Endothelial cell of umbilical vein (primary cell): ENCODE results near the gene TADA1. TPM values are rescaled to one million over a fixed set of nuclear protein-coding genes. Genes with fewer than 3 reads are reported as not detected.

Experiments
- BruUV-seq: library from RNA; stranded (reverse); fragments of 400-500 nt; replicated peaks from 2 replicates; lab custom pipeline; 2021; lab: Mats Ljungman, UMichigan
- CTCF ChIA-PET: fragments of 300-600, 350-600 bp; sonication (Branson Sonifier 250); formaldehyde crosslinking; loops from one replicate; lab custom pipeline; 2021; ENCODE audit warnings: antibody characterized with exemption, inconsistent platforms; lab: Charles Lee
- POLR2A ChIA-PET: fragments of 300-600, 350-600 bp; sonication (Branson Sonifier 250); formaldehyde crosslinking; loops from one replicate; lab custom pipeline; 2021; ENCODE audit warnings: antibody characterized with exemption, inconsistent platforms; lab: Charles Lee
- DNase-seq: peaks from one replicate; pipeline ENCODE4 v3.0.0-alpha.2; 2011; ENCODE audit warnings: low read depth, low spot score
- FAIRE-seq: peaks from 2 replicates; lab custom pipeline; 2011; peaks lifted over from hg19 to GRCh38; lab: Jason Lieb, UNC
- H2AFZ ChIP-seq: 2 replicates; pipeline ENCODE4 v1.6.0; 2012; ENCODE audit warnings: low read depth, low read length, control low read depth, inconsistent platforms
- H3K27ac ChIP-seq: 2 replicates; pipeline ENCODE4 v1.5.1; 2011; ENCODE audit warnings: low read depth, mild to moderate bottlenecking, control low read depth, low read length, moderate library complexity; ENCODE audit not compliant: insufficient read depth
- H3K27me3 ChIP-seq, 2 experiments: 2 replicates each; pipeline versions ENCODE4 v1.6.0 to v1.6.1; 2011; ENCODE audit warnings: low read length in 2 of 2, mixed read lengths in 1 of 2; ENCODE audit not compliant: control insufficient read depth in 2 of 2, insufficient read depth in 2 of 2
- H3K36me3 ChIP-seq, 2 experiments: 2 replicates in 1 of 2; 3 replicates in 1 of 2; pipeline ENCODE4 v1.5.1; 2011; ENCODE audit warnings: low read length in 2 of 2, mild to moderate bottlenecking in 1 of 2, moderate library complexity in 1 of 2; ENCODE audit not compliant: control insufficient read depth in 2 of 2, insufficient read depth in 2 of 2; ENCODE audit errors: extremely low read depth in 1 of 2
- H3K4me1 ChIP-seq: 3 replicates; pipeline ENCODE4 v1.5.1; 2011; ENCODE audit warnings: mild to moderate bottlenecking, low read length; ENCODE audit not compliant: control insufficient read depth, insufficient read depth; ENCODE audit errors: extremely low read depth
- H3K4me2 ChIP-seq: 2 replicates; pipeline ENCODE4 v1.6.1; 2011; ENCODE audit warnings: low read length, control low read depth, mixed read lengths; ENCODE audit not compliant: insufficient read depth
- H3K4me3 ChIP-seq, 3 experiments: fragments of 200-600 bp in 1 of 3; sonication (generic), shearing (Covaris generic) in 1 of 3; replicated peaks in 1 of 3; 2 replicates each; pipeline ENCODE4 v1.5.1; 2011 to 2016; ENCODE audit warnings: control low read depth in 3 of 3, low read length in 3 of 3, mild to moderate bottlenecking in 2 of 3, inconsistent platforms in 1 of 3, low read depth in 1 of 3, moderate library complexity in 1 of 3; ENCODE audit not compliant: insufficient read depth in 1 of 3
- H3K79me2 ChIP-seq: 2 replicates; pipeline ENCODE4 v1.6.0; 2012; ENCODE audit warnings: low read length, inconsistent platforms; ENCODE audit not compliant: control insufficient read depth, insufficient read depth
- H3K9ac ChIP-seq: replicated peaks from 2 replicates; pipeline ENCODE3; 2011; ENCODE audit warnings: low read length, control low read depth; ENCODE audit not compliant: insufficient read depth; ENCODE audit errors: extremely low read depth
- H3K9me1 ChIP-seq: replicated peaks from 3 replicates; pipeline ENCODE4 v1.6.0; 2011; ENCODE audit warnings: mild to moderate bottlenecking, low read length; ENCODE audit not compliant: control insufficient read depth, insufficient read depth; ENCODE audit errors: extremely low read depth
- H3K9me3 ChIP-seq: replicated peaks from 2 replicates; pipeline ENCODE4 v1.5.1; 2012; ENCODE audit warnings: low read length, inconsistent platforms; ENCODE audit not compliant: control insufficient read depth, insufficient read depth
- H4K20me1 ChIP-seq: replicated peaks from 2 replicates; pipeline ENCODE3; 2011; ENCODE audit warnings: mild to moderate bottlenecking, low read length; ENCODE audit not compliant: control insufficient read depth, insufficient read depth; ENCODE audit errors: extremely low read depth
- EZH2 ChIP-seq: IDR thresholded peaks from 2 replicates; pipeline ENCODE4 v1.6.1; 2012; ENCODE audit warnings: borderline replicate concordance, low read depth, mild to moderate bottlenecking, moderate library complexity, low read length, inconsistent platforms; ENCODE audit not compliant: severe bottlenecking
- JUN ChIP-seq: IDR thresholded peaks from 2 replicates; pipeline ENCODE4 v1.6.1; 2011; ENCODE audit warnings: borderline replicate concordance, low read depth; ENCODE audit not compliant: insufficient read length, insufficient read depth
- POLR2A ChIP-seq: IDR thresholded peaks from 2 replicates; pipeline ENCODE4 v1.6.1; 2012; ENCODE audit warnings: low read depth, mild to moderate bottlenecking, control low read depth, low read length
- dilution Hi-C: fragments of 300-500 bp; cut with MboI; formaldehyde crosslinking; loops from one replicate; pipeline ENCODE4 v1.15.0; 2019; ENCODE audit warnings: low sequenced_read_pairs; ENCODE audit not compliant: extremely low pct_ligation_motif_present
- intact Hi-C: fragments of 100-400 bp; cut with micrococcal nuclease; formaldehyde crosslinking; loops from one replicate; pipeline ENCODE4 v1.10.0; 2022
- polyA plus RNA-seq, 4 experiments: library from polyadenylated mRNA; depleted of rRNA in 3 of 4; stranded (reverse) in 3 of 4; unstranded in 1 of 4; fragments of >200 nt; gene quantifications; 2 replicates each; pipeline versions ENCODE4 v1.2.1 to v1.2.3, GENCODE V29; 2011 to 2012; ENCODE audit warnings: missing spikeins in 1 of 4
- total RNA-seq: library from RNA; stranded (reverse); gene quantifications from 2 replicates; pipeline ENCODE4 v1.2.3, GENCODE V29; 2021

The TADA1 gene
- total and polyA plus RNA-seq, 2 donors (not counting 3 experiments of a cell fraction or from before 2014, with no cell fraction given), result 7.0 to 7.9 TPM

DNA sequence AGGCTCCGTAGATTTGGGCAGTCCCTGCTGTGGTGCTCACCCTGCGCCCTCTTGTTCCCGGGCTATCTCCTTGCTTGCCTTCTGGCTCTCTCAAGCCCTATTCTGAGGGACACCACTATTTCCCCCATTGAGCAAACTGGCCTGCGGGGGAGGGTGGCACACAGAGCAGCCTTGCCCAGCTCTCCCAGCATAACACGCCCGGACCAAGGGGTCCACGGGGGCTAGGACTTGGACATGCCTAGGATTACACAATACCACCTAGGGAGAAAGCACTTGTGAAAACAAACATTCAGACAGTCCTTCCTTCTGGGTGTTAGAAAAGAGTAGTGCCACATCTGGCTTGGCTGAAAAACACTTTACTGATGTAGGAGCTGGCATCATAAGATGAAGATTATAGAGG is 7.4 kb downstream of the TADA1 start:
- Histone ChIP-seq H3K9ac (no peak overlapping the region), H3K36me3 (peaks cover 3 to 8% of the 10 kb centered on the region in 2 experiments), H3K4me2 (no peak overlapping the region), H3K4me1 (no peaks in the 10 kb centered on the region), H3K79me2 (peaks cover 24% of the 10 kb centered on the region), H3K9me1 (no peaks in the 10 kb centered on the region), H3K27me3 (no peaks in the 10 kb centered on the region), H3K27ac (no peak overlapping the region), H2AFZ (no peak overlapping the region), H3K9me3 (no peaks in the 10 kb centered on the region), H4K20me1 (no peaks in the 10 kb centered on the region), H3K4me3 (no peak overlapping the region)
- intact Hi-C loops (no loop called here), dilution Hi-C loops (no loop called here)
- ChIA-PET CTCF (interaction anchor here (1.6 kb wide), 1 partner anchor 29 kb away, joined by 4 read pairs; the partner anchor contains the start of gene POGK), POLR2A (no interaction called here)
- FAIRE-seq, result no peak
- no peak for TF ChIP-seq POLR2A
- no peak for DNase-seq
- no TSS peak for BruUV-seq

DNA sequence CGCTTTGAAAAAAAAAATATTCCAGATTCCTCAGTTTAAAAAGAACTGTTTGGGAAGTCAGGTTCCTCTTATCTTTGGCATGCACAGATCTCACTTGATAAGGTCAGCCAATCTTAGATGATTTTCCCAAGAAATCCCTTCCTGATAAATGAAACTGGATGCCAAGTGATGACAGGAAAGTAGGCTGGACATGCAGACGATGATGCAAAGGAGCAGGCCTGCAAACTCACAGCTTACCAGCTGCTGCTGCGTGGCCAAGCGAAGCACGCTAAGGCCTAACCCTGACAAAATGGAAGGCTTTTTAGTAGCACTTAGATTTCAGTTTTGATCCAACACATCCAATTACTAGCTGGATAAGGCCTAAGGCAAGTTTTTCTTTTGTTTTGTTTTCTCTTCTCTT is 10.1 kb downstream of the TADA1 start:
- H3K36me3 ChIP-seq, result peaks cover 11 to 12% of the 10 kb centered on the region in 2 experiments
- H3K27ac ChIP-seq, result no peak overlapping the region
- H3K79me2 ChIP-seq, result peaks cover 6% of the 10 kb centered on the region
- no peak for DNase-seq
- H3K4me2 ChIP-seq, result no peak overlapping the region
- H3K9ac ChIP-seq, result no peak overlapping the region
- intact Hi-C loops, result loop anchor here (1.0 to 2.0 kb wide), 2 partner anchors 9 to 25 kb away; no protein-coding TSS in a partner anchor
- no peaks in the 10 kb centered on the region for H3K27me3 ChIP-seq
- FAIRE-seq, result no peak
- H2AFZ ChIP-seq, result no peak overlapping the region
- no peaks in the 10 kb centered on the region for H4K20me1 ChIP-seq
- TF ChIP-seq JUN (no peak), EZH2 (no peak)
- BruUV-seq, result no TSS peak
- no peaks in the 10 kb centered on the region for H3K4me1 ChIP-seq
- ChIA-PET POLR2A (no interaction called here), CTCF (interaction anchor here (0.6 to 1.0 kb wide), 2 partner anchors 13 to 605 kb away, joined by 3 read pairs; no protein-coding TSS in a partner anchor)
- H3K9me1 ChIP-seq, result peaks cover 3% of the 10 kb centered on the region
- dilution Hi-C loops, result no loop called here
- no peak overlapping the region for H3K4me3 ChIP-seq
- no peaks in the 10 kb centered on the region for H3K9me3 ChIP-seq
